Measurements from ENCODE around the gene RGS5. TPM values are rescaled to one million over a fixed set of nuclear protein-coding genes. Genes with fewer than 3 reads are reported as not detected.

RGS5 gene
- polyA plus RNA-seq, 4 donors, result 7.1 to 17.4 (median 9.6) TPM

GRCh38 chr1:163148911-163149310, 53.8 kb downstream of the RGS5 start:
- no peak for DNase-seq (ENCODE audit: low read depth in 4 of 4, low spot score in 2 of 4)

- no peak for DNase-seq (ENCODE audit: low read depth in 4 of 4, low spot score in 2 of 4)
These were observed 55.7 kb downstream of the RGS5 start for GRCh38 chr1:163147019-163147418.

GRCh38 chr1:163145435-163145834, 57.3 kb downstream of the RGS5 start:
- DNase-seq (ENCODE audit: low read depth in 4 of 4, low spot score in 2 of 4), result no peak

GRCh38 chr1:163144418-163144817, 58.3 kb downstream of the RGS5 start:
- no peak for DNase-seq (ENCODE audit: low read depth in 4 of 4, low spot score in 2 of 4)

GRCh38 chr1:163142152-163142551, 60.6 kb downstream of the RGS5 start:
- no peak for DNase-seq (ENCODE audit: low read depth in 4 of 4, low spot score in 2 of 4)

GRCh38 chr1:163141556-163141955, 61.2 kb downstream of the RGS5 start:
- no peak for DNase-seq (ENCODE audit: low read depth in 4 of 4, low spot score in 2 of 4)

- DNase-seq (ENCODE audit: low read depth in 4 of 4, low spot score in 2 of 4), result no peak
These were observed 65.0 kb downstream of the RGS5 start for GRCh38 chr1:163137556-163138265.

- DNase-seq (ENCODE audit: low read depth in 4 of 4, low spot score in 2 of 4), result no peak
These were observed 70.7 kb downstream of the RGS5 start for GRCh38 chr1:163131981-163132380.

- DNase-seq (ENCODE audit: low read depth in 4 of 4, low spot score in 2 of 4), result no peak
These were observed 72.4 kb downstream of the RGS5 start for GRCh38 chr1:163130225-163130856.

GRCh38 chr1:163128282-163128681, 74.4 kb downstream of the RGS5 start:
- DNase-seq (ENCODE audit: low read depth in 4 of 4, low spot score in 2 of 4), result no peak

GRCh38 chr1:163124812-163125211, 77.9 kb downstream of the RGS5 start:
- DNase-seq (ENCODE audit: low read depth in 4 of 4, low spot score in 2 of 4), result no peak

GRCh38 chr1:163120372-163120771, 82.3 kb downstream of the RGS5 start:
- DNase-seq (ENCODE audit: low read depth in 4 of 4, low spot score in 2 of 4), result no peak

GRCh38 chr1:163119707-163120106, 83.0 kb downstream of the RGS5 start:
- no peak for DNase-seq (ENCODE audit: low read depth in 4 of 4, low spot score in 2 of 4)

GRCh38 chr1:163115887-163116286, 86.8 kb downstream of the RGS5 start:
- no peak for DNase-seq (ENCODE audit: low read depth in 4 of 4, low spot score in 2 of 4)

GRCh38 chr1:163107655-163108054, 95.1 kb downstream of the RGS5 start:
- DNase-seq (ENCODE audit: low read depth in 4 of 4, low spot score in 2 of 4), result no peak

GRCh38 chr1:163106364-163106987, 96.2 kb downstream of the RGS5 start:
- DNase-seq (ENCODE audit: low read depth in 4 of 4, low spot score in 2 of 4), result no peak

- DNase-seq (ENCODE audit: low read depth in 4 of 4, low spot score in 2 of 4), result no peak
These were observed 98.2 kb downstream of the RGS5 start for GRCh38 chr1:163104385-163105099.

GRCh38 chr1:163102590-163102989, 100.1 kb downstream of the RGS5 start:
- DNase-seq (ENCODE audit: low read depth in 4 of 4, low spot score in 2 of 4), result no peak

- no peak for DNase-seq (ENCODE audit: low read depth in 4 of 4, low spot score in 2 of 4)
These were observed 107.5 kb downstream of the RGS5 start for GRCh38 chr1:163095213-163095612.

GRCh38 chr1:163094589-163094988, 108.1 kb downstream of the RGS5 start:
- DNase-seq (ENCODE audit: low read depth in 4 of 4, low spot score in 2 of 4), result no peak

- no peak for DNase-seq (ENCODE audit: low read depth in 4 of 4, low spot score in 2 of 4)
These were observed 108.5 kb downstream of the RGS5 start for GRCh38 chr1:163094182-163094581.
